ENCODE data around the gene GAMT.

The GAMT gene

DNA sequence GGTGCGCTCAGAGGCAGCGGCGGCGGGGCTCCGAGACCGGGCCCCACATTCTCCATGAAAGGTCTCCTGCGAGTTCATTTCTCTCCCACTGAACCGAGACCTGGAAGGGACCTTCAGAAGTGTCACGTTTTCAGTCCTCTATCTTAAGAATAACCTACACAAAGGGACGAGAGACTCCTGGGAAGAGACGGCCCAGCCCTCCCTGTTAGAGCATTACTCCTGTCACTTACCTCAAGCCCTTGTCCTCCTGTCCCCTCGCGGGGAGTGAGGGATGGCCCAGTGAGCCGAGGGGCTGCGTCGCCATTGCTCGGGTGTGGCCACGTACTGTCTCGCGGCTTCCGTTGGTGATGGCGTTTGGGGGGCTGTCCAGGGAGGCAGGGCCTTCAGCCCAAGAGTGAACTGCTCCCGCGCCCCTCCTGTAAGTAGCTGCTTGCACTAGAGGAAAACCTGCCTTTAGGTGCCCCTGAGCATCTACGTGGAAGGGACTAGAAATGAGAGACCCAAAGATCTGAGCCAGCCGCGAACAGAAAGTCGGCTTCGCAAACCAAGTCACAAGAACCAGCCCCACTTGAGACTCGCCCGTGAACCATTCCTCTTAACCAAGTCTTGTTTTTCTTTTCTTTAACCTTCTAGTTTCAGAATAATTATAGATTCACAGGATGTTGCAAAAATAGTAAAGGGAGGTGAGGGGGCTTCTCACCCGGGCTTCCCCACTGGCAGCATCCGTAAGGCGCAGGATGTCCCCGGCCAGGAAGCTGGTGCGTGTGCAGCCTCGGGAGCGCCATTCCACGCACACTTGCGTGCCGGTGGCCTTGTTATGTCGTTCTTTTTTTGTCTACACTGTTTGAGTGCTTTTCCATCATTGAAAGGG, 38.7 kb downstream of the GAMT start:
- DNase-seq = no peak

GRCh38 chr19:1361601-1362386, 39.5 kb downstream of the GAMT start:
- DNase-seq = no peak

DNA sequence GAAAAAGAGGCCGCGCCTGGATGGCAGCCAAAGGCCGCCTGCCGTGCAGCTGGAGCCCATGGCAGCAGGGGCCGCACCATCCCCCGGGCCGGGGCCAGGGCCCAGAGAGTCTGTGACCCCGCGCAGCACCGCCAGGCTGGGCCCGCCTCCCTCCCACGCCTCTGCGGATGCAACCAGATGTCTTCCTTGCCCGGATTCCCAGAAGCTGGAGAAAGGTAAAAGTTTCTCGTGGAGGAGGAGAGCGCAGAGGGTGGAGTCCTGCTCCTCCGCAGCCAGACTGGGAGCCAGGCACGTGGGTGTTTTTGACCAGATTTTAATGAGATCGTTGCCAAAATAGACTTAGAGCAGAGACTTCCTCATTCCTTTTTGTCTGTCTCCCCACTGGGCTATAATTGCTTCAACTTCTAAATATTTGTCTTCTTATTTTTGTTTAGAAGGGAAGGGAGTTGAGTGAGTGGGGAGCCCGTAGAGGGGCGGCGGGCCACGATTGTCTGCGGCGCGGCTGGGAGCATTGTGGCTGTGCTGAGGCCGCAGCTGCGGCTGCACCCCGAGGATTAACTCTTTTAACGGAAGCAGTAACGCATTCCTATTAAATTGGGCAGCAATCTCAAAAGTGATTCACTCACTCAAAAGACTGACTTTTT, 40.4 kb downstream of the GAMT start:
- no peak for DNase-seq

DNA sequence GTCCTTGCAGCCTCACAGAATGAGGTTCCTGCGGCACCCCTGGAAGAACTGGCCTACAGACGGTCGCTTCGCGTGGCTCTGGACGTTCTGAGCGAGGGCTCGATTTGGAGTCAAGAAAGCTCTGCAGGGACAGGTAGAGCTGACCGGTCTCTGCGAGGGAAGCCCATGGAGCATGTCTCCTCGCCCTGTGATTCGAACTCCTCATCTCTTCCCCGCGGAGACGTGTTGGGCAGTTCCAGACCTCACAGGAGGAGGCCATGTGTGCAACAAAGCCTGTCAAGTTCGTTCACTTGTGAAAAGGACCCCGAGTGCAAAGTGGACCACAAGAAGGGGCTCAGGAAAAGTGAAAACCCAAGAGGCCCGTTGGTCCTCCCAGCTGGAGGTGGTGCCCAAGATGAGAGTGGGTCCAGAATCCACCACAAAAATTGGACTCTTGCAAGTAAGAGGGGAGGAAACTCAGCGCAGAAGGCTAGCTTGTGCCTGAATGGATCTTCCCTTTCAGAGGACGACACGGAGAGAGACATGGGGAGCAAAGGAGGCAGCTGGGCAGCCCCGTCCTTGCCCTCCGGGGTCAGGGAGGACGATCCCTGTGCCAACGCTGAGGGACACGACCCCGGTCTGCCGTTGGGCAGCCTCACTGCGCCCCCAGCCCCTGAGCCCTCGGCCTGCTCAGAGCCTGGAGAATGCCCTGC, 41.1 kb downstream of the GAMT start:
- DNase-seq = no peak

DNA sequence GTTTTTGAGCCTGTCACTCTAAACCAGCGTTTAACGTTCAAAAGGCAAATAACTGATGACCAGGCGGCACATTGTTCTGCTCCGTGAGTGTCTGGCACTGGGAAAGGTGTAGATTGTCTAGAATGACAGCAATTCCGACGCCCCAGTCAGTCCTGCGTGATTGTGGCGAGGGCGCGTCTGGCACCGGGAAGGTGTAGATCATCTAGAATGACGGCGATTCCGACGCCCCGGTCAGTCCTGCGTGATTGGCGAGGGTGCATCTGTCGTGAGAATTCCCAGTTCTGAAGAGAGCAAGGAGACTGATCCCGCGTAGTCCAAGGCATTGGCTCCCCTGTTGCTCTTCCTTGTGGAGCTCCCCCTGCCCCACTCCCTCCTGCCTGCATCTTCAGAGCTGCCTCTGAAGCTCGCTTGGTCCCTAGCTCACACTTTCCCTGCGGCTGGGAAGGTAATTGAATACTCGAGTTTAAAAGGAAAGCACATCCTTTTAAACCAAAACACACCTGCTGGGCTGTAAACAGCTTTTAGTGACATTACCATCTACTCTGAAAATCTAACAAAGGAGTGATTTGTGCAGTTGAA, 43.7 kb downstream of the GAMT start:
- DNase-seq = no peak

DNA sequence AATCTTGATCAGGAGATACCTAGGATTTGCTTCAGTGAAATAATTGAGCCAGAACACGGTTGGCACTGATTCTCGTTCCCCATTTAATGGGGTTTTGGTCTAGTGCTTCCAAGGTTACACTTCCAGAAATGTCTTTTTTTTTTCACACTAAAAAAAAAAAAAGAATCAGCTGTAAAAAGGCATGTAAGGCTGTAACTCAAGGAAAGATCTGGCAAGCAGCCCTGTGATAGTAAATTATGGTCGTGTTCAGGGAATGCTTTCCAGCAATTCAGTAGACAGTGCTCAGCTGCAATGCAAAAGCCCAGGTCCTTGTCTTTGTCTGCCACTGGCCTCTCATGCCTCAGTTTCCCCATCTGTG, 44.9 kb downstream of the GAMT start:
- DNase-seq = no peak

DNA sequence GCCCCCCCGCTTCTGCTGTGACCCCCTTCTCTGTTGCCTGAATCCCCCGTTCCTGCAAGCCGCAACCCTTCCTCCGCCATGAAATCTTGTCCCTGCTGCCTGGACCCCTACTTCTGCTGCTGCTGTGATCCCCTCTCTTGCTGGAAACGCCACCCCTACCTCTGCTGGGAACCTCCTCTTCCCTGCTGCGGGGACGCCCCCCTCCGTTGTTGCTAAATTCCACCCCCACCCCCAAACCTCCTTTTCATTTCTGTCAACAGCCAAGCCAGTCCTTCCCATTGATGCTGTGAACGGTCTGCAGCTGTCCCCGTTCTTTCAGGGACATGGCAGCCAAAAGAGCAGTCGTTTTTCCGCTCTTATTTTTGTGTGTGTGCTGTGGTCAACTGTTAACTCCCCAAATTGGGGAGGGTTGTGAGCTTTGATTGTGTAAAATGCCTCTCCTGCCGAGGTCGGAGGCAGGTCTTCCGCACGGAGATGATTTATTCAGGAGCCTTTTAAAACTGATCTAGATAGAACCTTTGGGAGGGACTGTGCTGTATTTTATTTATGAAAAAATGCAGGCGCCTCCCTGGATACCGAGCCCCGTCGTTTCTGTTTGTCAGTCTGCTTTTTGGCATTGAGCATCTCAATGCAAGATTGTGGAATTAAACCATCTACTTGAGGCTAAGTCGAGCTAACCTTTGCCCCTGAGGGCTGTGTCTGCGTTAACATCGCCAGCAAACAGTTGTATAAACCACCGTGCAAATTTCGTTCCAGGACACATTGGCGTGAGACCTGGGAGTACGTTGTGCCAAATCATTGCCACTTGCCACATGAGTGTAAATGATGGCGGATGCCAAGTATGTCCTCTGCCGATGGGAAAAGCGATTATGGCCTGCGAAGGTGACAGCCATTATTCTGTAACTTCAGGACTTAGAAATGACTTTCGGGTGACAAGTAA, 45.5 kb downstream of the GAMT start:
- no peak for DNase-seq

- DNase-seq = no peak
These were observed 46.3 kb downstream of the GAMT start for GRCh38 chr19:1354970-1355567.

DNA sequence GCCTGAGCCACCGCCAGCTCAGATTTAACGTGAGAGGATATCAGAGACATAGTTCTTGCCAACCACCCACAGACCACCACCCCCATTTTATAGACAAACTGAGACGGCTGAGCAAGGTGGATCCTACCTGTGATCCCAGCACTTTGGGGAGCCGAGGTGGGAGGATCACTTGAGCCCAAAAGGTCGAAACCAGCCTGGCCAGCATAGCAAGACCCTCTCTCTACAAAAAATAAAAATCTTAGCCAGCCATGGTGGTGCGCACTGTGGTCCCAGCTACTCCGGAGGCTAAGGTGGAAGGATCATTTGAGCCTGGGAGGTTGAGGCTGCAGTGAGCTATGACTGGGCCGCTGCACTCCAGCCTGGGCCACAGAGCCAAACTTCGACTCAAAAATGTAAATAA, 48.2 kb downstream of the GAMT start:
- DNase-seq = no peak

- DNase-seq = no peak
These were observed 49.9 kb downstream of the GAMT start for GRCh38 chr19:1351381-1351851.

DNA sequence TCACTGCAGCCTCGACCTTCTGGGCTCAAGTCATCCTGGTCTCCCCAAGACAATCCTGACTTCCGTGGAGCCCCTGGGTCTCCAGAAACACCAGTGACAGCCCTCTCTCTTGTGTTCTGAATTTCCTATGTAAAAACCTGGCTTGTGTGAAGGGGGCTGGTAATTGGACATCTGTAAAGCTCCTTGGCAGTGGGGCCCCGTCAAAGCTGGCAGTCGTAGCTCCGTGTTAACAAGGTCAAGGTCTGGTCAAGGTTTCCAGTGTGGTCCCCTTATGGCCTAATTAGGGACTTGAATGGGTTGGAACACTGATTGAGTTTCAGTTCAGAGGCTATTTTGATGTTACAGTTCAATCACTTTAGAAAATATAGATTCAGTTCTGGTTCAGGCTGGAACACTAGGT, 50.5 kb downstream of the GAMT start:
- no peak for DNase-seq

GRCh38 chr19:1349211-1349610, 52.1 kb downstream of the GAMT start:
- no peak for DNase-seq

Data from NCI-H748 treated with DMSO at 0.1 percent for 48 hours (cell line).